Suppressor macrophage treated with lipopolysaccharide for 4 hours (primary cell): ENCODE data around the gene SHISA7.

Experiments used
- DNase-seq: peaks from one replicate; pipeline ENCODE4 v3.0.0-alpha.2; 2020

The SHISA7 gene

DNA sequence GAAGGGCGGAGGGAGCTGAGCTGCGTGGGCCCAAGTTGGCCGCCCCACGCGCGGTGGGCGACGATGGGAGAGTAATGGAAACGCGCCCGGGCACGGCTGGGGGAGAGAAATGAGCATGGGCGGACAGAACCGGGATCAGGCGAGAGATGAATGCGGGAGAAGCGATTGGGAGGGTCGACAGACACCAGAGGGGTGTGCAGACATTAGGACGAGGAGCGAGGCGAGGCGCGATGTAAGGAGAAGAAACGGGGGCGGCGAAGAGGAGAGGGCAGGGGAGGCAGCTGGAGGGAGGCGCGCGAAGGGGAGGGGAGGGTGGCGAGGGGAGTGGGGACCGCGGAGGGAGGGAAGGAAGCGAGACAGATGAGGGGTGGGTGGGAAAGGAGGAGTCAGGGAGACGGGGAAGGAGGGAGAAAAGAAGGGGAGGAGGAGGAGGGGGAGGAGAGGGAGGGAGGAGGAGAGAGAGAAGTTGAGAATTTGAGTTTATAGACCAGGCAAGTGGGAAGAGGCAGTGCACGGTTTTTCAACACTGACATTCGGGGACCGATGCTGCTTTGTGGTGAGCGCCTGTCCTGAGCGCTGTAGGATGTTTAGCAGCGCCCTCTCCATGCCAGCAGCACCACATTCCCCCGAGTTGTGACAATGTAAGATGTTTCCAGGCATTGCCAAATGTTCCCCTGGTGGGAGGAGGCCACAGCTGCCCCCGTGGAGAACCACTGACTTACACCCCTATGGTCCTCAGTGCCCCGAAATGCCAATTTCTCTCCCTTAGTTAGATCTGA is at the start of gene SHISA7:
TSS of gene SHISA7 (minus strand) at position 256 of the 779 bp plus-strand sequence. CDS start 437 bp downstream, outside the sequence.
- no peak for DNase-seq

DNA sequence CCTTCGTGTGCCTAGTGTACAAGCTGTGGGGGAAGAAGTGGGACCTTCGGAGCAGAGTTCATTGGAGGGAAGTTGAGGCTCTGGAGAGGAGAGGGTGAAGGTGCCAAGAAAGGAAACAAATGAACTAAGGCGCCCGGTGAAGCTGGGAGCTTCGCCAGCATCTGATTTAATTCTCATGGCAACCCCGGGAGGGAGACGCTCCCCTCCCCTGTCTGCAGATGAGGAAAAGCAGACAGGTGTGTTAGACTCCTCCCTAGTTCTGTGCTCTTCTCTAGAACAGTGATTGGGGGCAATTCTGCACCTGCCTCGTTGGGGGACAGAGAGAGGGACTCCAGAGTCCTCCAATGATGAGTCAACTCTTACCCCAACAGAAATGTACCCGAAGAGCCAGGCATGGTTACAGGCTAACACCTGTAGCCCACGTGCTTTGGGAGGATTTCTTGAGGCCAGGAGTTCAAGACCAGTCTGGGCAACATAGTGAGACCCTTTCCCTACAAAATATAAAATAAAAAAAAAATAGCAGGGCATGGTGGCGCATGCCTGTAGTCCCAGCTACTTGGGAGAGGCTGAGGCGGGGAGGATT is 49.4 kb upstream of the SHISA7 start:
- DNase-seq, result no peak

DNA sequence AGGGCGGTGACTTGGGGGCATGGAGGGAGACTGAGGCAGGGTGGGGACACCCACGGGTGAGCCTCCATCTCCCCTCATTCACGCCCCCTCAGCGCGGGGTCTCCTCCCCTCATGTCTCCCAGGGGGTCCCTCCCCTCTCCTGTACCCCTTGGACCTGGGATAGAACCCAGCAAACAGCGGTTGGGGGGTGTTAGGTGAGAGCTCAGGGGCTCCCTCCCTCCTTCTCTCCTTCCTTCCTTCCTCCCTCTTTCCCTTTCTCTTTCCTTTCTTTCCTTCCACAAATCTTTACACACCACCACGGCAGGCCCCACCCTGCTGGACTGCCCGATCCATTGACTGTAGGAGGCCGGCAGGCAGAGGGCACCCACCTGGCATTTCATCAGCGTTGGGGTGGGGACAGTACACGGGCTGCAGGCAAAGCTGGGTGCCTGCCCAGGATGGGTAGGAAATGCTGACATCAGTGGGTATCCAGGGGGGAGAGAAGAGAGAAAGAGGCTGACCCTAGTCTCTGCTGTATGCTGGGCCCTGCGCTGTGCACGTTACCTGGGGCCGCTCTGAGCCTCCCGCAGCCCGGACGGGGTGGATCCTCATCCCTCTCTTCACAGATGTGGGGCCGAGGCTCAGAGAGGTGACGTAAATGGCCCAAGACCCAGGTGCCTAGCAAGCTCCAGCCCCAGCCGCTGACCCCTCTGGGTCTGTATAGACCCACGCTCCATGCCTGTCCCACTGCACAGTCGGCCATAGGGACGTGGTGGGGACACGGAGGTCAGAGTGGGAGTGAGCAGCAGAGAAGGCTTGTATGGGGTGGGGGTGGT is 48.7 kb upstream of the SHISA7 start:
- no peak for DNase-seq

DNA sequence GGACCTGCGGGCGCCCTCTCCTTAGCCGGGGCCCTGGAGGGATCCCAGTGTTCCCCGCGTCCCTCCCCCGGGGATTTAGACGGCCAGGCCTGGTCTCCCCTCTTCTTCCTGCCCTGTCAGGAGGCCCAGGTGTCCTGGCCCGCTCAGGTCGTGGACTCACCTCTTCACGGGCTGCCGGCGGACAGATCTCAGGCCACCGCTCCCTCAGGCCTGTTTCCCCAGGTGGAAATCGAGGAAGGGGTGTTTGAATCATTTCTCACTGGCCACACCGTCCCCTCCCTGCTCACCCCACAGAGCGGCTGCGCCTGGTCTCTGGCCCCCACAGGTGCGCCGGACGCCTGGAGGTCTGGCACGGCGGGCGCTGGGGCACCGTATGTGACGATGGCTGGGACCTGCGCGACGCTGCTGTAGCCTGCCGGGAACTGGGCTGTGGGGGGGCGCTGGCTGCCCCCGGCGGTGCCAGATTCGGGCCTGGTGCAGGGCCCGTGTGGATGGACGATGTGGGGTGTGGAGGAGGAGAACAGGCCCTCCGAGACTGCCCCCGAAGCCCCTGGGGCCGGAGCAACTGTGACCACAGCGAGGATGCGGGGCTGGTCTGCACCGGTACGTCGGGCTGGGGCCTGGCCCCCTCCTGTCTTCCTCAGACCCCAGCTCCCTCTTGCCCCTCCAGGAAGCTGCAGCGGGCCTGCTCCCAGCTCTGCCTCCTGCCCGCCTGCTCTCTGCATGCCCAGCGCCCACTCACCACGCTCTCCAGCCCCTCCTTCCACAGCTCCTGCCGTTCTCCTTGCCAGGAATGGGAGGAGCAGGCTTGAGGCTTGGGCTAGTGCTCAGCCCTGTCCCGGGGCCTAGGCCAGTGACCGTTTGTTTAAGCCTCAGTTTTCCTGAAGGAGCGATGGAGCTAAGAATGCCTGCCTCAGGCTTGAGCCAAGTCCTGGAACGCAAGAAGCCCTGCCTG is 47.7 kb upstream of the SHISA7 start:
- no peak for DNase-seq

DNA sequence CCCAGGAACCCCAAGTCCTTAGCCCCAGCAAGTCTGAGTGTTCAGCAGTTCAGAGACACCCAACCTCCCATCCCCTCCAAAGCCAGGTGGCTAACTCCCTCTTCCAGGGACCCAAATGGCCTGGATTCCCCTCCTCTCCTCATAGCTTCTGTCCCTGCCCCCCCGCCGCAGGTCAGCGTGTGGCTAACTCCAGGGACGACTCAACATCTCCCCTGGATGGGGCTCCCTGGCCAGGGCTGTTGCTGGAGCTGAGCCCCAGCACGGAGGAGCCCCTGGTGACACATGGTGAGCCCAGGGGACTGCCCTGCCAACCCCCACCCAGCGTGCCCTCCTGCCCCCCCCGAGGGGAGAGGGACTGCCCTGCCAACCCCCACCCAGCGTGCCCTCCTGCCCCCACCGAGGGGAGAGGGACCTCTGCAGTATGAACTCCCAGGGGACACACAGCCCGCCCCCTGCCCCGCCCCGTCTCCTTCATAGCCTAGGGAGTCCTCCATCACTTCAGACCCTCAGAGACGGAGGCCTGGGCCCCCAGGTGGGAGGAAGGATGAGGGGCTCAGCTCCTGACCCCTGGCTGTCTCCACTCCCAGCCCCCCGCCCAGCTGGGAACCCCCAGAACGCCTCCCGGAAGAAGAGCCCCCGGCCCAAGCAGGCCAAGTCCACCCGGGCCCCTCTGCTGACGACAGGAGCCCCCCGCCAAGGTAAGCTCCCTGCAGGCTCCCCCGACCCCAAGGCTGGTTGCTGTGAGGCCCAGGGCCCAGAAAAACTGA is 46.8 kb upstream of the SHISA7 start:
- DNase-seq, result no peak

DNA sequence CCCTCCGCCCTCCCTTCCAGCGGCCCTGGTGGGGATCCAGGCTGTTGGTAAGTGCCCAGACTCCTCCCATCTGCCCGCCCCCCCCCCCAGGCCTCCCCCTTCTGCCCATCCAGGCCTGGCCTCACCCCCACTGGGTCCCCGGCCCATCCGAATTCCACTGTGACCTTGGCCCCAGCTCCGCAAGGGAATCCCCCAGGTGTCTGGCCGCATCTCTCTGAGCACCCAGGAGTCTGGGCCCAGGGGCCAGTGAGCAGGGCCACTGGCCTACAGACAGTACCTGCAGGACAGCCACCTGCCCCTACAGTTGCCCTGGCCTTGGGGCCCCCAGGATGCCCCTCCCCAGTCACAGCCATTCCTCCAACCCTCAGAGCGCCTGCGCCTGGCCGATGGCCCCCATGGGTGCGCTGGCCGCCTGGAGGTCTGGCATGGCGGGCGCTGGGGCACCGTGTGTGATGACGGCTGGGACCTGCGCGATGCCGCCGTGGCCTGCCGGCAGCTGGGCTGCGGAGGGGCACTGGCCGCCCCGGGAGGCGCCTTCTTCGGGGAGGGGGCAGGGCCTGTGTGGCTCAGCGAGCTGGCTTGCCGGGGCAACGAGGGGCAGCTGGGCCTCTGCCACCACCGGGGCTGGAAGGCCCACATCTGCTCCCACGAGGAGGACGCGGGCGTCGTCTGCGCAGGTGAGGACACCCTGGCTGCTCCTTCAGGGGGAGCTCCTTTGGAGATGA is 46.0 kb upstream of the SHISA7 start:
- DNase-seq, result no peak

DNA sequence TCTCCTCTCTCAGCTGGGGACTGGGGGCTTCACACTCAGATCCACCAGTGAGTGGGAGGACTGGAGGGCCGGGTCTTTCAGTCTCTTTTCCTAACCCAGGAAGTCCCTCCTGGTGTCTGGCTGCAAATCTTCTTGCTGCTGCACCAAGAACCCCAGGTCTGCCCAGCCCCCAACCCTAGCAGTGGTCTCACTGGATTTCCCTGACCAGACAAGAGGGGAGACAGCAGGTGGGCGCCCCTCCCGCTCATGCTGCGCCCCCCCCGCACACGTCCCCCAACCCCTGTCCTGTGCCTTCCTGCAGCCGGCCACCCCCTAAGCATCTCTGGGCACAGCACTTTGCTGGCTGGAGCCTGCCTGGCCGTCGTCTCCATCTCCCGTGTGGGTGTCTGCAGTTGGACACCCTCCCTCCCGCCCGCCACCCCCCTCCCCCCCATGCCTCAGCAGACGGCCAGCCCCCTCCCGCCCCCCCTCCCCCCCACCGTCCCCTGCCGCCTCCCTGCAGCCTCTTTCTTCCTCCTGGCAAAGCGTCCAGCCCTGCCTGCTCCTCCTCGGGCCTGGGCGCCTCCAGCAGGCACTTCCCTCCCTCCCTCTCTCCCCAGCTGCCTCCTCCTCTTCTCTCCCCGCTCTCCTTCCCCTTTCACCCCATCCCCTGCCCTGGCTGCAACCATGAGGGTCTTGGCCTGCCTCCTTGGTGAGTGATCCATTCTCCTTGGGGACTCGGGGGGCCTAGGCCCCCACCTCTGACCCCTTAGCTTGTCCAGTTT is 45.0 kb upstream of the SHISA7 start, which contains the start of gene SSC5D:
TSS of gene SSC5D (plus strand) at position 513 of the 764 bp plus-strand sequence. CDS start at position 667, 154 bp downstream.
- DNase-seq, result no peak

DNA sequence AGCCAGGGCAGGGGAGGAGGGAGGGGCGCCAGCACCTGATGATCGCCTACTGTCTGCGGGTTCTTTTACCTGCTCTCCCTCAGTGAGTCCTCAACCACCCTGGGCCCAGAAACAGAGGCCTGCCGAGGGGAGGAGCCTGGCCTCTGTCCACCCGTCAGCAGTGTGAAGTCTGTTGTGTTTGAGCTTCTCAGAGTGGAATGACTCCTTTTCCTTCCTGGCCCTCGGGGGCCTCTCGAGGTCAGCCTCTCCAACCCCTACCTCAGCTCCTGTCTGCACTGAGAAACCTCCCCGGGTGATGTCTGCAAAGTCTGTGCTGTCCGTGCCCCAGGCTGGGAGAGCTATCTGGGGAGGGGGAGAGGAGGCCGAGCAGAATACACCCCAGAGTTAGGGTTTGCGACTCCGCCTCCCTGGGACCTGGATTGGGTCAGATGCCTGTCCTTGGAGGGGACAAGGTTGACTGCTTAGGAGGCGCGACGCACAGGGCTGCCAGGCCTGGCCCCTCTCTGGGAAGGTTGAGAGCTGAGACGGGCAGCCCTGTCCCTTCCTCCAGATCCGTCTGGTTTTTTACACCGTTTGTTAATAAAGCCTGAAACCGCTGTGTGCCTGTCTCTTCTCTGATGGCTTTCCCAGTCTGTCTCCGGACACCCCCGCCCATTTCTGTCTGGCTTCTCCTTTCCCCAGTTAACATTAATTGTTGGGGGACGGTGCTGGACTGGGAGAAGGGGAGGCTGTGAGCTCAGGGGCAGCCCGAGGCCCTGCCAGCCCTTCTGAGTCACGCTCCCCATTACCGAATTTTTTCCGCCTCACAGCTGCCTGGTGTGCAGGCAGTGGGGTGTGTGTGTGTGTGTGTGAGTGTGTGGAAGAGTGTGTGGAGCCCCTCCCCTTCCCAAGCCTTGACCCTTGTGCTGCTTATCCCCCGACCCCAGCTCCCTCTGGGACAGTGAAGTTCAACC is 44.1 kb upstream of the SHISA7 start:
- no peak for DNase-seq

DNA sequence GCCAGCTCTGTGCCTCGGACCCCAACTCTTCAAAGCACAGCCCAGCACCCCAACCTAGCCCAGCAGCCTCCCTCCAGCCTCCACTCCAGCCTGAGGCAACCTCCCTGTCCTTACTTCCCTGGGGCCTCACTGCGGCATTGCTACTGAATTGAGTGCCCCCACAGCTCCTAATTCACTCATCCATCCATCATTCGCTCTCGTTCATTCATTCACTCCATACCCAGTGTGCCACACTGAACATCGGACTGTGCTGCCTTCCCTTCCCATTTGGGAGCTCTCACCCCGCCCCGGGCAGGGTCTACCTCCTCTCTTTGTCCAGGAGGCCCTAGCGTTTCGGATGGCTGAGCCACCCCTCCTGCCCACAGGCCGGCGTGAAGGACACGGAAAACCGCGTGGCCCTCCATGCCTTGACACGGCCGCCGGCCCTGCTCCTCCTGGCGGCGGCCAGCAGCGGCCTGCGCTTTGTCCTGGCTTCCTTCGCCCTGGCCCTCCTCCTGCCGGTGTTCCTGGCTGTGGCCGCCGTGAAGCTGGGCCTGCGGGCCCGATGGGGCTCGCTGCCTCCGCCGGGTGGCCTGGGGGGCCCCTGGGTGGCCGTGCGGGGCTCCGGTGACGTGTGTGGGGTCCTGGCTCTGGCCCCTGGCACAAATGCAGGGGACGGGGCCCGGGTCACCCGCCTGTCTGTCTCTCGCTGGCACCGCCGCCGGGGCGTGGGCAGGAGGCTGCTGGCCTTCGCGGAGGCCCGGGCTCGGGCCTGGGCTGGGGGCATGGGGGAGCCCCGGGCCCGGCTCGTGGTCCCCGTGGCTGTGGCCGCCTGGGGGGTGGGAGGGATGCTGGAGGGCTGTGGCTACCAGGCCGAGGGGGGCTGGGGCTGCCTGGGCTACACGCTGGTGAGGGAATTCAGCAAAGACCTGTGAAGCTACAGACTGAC is 43.2 kb upstream of the SHISA7 start:
- no peak for DNase-seq

DNA sequence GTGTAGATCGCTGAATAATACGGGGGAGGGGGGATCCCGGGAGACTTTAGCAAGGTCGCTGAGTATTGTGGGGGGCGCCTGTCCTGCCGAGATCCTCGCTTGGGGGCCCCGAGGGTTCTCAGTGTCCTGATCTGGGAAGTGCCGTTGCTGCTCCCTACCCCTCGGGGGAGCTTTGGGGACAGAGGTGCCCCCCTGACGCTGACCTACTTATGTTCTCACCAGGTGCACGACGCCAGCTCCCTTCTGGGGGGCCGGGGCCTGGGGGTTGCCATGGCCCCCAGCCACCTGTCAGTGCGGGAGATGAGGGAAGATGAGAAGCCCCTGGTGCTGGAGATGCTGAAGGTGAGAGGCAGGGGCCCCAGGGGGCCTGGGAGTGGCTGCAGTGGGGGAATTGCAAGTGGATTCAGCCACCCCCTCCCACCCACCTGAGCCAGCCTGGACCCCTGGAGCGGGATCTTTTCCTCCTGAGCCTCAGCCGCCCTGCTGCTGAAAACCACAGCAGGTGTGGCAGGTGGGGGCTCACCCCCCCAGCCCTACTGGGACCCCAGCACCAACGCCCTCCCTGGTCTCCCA is 42.4 kb upstream of the SHISA7 start:
- no peak for DNase-seq

DNA sequence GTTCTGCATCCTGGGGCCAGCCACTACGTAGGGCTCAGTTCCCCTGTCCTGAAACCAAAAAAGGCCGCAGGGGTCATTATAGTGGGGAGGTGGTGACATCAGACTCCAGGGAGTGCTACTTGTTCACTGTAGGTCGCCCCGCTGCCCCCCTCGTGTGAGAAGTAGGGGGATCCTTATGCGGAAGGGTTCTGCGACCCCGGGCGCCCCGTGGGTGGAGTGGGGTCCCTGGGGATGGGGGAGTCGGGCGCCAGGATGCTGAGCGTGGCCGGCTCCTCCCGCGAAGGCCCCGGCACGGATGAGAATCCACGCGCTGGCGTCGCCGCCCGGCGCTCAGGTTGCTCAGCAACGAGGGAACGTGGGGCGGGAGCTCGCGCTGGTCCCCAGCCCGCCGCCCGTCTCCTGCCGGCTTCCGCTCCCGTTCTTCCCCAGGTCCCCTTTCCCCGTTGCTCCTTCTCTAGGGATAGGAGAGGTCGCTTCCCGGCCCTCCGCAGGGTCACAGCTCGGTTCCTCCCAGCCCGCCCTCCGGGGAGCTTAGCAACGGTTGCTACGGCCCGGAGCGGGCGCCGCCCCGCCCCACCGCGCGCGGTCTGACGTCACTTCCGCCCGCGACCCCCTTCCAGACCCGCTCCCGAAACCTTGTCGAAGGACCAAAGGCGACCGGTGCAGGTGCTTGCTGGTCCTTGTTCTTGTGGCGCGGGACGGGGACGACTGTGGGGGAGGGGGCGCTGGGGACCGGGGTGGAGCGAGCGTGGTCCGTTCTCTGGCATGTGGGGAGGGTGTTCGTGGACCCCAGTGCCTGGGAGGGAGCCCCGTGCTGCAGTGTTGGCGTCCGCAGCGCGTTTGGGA is 41.7 kb upstream of the SHISA7 start, which contains the start of gene NAT14:
TSS of gene NAT14 (plus strand) at position 596 of the 846 bp plus-strand sequence. CDS start 521 bp downstream, outside the sequence.
- DNase-seq, result peak; percentile 31

DNA sequence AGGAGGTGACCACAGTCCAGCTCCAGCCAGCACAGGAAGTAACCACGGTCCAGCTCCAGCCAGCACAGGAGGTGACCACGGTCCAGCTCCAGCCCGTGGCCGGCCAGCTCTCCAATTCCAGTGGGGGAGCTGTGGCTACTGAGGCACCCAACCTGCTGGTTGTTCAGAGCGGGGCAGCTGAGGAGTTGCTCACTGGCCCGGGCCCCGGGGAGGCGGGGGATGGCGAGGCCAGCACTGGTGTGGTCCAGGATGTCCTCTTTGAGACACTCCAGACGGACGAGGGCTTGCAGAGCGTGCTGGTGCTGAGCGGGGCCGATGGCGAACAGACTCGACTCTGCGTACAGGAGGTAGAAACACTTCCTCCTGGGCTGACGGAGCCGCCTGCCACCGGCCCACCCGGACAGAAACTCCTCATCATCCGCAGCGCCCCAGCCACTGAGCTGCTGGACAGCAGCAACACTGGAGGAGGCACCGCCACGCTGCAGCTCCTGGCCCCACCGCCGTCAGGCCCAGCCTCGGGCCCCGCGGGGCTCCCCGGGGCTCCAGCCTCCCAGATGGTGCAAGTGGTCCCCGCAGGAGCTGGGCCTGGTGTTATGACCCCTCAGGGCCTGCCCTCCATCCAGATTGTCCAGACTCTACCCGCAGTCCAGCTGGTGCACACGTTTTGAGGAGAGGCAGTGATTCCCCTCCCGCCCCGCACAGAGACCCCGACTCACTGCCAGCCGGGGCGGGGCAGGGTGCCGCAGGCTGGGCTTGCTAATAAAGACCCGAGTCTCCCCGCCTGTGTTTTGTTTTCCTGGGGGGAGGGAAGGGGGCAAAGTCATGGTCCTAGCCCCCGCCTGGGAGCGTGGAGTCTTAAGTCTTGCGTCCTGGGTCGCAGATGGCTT is 40.8 kb upstream of the SHISA7 start:
- no peak for DNase-seq

DNA sequence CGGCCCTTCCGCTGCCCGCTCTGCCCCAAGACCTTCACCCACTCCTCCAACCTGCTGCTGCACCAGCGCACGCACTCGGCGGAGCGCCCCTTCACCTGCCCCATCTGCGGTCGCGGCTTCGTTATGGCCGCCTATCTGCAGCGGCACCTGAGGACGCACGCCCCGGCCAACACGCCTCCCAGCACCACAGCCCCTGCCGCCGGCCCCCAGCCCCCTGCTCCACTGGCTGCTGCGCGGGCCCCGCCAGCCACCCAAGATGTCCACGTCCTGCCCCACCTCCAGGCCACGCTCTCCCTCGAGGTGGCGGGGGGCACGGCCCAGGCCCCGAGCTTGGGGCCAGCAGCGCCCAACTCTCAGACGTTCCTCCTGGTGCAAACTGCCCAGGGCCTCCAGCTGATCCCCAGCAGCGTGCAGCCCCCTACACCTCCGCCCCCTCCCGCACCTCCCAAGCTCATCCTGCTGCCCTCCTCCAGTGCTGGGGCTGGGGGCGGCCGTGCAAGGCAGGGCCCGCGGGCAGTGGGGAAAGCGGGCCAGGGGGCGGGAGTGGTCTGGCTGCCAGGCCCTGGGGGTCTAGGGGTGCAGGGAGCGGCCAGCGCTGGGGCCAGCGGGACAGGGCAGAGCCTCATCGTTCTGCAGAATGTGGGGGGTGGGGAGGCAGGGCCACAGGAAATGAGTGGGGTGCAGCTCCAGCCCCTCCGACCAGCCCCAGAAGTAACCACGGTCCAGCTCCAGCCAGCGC is 40.0 kb upstream of the SHISA7 start:
- no peak for DNase-seq
